C1 segment of cervical spinal cord (tissue), 14 donors: ENCODE measurements around the gene ATP1B4.

Source experiments
- DNase-seq, 14 donors: peaks; one replicate each; lab custom pipeline; 2025; lab: John Stamatoyannopoulos, UW

The ATP1B4 gene

GRCh38 chrX:120372667-120373370 lies 10.9 kb downstream of the ATP1B4 start:
- no peak for DNase-seq

- DNase-seq, result no peak
Measured at GRCh38 chrX:120377179-120377578, 15.3 kb downstream of the ATP1B4 start.

DNA sequence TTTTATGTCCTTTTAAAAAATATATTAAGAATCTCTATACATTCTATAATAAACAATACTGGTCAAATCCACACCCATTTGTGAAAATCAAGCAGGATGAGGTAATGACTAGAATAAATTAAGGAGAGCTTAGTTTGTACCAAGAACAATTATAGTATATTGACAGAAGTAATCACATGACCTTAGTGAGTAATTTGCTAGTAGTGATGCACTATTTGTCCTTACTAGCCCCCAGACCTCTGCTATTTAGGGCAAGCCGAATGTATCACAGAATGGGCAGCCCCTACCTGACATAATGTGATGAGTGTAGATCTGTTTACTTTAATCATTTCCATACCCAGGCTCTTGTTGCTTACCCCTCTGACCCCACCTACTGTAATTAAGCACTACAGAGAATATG lies 15.8 kb downstream of the ATP1B4 start:
- DNase-seq, result no peak

DNA sequence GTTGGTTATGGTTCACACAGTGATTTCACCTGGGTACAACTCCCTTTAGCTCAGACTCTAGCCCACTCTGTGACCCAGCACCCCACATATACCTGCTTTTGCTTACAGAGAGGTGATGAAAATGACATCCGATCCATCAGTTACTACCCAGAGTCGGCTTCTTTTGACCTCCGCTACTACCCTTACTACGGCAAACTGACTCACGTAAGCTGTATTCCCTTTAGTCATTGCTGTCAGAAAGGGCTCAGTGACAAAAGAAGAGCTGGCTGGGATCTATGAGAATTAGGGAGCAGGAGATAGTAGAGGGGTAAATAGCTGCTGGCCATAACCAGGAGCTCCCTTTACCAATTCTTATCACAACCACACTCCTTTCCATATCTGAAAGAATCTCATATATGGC lies 16.7 kb downstream of the ATP1B4 start:
- no peak for DNase-seq

- no peak for DNase-seq
Measured at GRCh38 chrX:120379937-120380681, 18.2 kb downstream of the ATP1B4 start.

DNA sequence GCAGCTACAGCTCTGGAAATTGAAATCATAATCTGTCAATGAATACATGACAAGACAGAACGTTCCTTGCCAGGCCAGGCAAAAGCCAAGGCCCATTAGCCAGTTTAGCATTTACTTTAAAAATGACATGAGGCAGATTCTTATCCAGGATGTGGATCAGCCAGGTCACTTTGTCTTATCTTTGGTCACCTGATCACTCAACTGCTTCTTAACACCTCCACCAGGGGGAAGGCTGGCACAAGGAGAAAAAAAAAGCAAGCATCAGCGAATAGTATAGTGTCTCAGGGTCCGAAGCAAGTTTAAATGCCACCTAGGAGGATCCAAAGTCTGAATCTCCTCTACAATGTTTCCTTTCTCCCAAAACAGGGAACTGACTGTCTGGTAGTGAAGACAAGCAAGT lies 18.8 kb downstream of the ATP1B4 start:
- DNase-seq, result no peak

DNA sequence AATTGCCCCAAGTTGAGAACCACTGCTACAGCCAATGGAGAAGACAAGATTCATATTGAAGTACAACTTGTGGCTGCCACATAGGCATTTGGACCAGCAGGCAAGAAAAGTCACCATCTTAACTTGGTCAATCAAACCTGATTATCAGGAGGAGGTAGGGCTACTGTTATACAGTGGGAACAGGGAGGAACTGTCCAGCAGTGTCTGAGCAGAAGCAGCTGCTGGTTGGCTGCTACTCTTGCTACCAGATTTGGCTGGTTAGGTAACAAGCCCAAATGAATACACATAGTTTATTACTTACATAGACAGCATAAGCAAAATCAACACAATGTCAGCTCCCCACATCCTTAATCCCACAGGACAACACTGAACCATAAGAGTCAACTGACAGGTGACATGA lies 39.4 kb downstream of the ATP1B4 start:
- DNase-seq, result no peak

GRCh38 chrX:120402369-120402768 lies 40.5 kb downstream of the ATP1B4 start:
- no peak for DNase-seq

- no peak for DNase-seq
Measured at GRCh38 chrX:120406638-120407037, 44.7 kb downstream of the ATP1B4 start.

DNA sequence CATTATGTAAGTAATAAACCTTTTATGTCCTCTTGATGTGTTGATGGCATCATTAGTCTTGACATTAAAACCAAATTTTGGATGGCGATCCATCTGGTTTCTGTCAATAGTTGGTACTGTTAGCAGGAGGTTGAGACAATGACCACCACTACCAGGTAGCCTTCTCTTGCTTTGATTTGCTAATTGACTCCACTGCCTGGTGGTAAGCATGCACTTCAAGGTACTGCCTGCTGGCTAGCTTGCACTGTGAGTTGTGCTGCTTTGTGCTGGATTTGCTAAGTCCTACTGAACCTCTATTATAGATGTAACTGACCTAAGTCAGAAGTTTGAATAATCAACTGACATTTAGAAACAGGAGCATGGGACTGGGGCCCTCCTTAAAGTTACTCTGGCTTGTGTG lies 46.3 kb downstream of the ATP1B4 start:
- no peak for DNase-seq

DNA sequence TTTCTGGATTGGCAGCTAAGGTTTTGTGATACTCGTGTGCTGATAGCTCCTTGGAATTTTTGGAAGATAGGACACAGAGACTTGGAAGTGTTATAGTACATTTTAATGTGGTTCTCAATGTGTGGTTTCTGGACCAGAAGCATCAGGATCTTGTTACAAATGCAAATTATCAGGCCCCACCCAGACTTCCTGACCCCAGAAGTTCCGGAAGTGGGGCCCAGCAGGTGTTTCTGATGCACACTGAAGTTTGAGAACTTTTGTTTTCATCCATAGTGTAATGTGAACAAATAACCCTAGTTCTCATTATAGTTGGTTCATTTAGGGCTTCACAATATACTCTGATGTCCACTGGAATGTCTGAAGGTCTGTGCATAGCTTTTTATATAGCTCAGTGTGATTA lies 57.6 kb downstream of the ATP1B4 start:
- no peak for DNase-seq

DNA sequence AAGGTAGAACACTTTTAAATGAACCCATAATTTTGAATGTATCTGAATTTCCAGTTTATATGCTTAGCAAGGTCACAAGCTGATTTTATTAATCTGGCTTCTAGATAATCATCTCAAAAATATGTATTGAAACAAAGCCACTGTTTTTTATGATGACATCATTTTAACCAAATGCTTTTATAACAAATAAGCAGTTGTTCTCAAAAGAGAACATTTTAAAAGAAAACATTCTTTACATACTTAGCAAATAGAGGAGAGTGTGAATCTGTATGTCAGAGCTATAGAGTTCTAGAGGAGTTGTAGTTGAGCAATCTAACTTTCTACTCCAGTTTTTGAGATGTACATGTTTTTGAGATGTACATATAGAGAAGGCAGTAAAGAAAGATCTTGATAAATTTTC lies 64.7 kb downstream of the ATP1B4 start:
- DNase-seq, result no peak

- DNase-seq, result no peak
Measured at GRCh38 chrX:120428309-120428708, 66.4 kb downstream of the ATP1B4 start.

- no peak for DNase-seq
Measured at GRCh38 chrX:120429776-120430540, 68.1 kb downstream of the ATP1B4 start.
